ENCODE results near the gene N4BP2L1. TPM values are rescaled to one million over a fixed set of nuclear protein-coding genes. Genes with fewer than 3 reads are reported as not detected.

The N4BP2L1 gene
- total and polyA plus RNA-seq, 12 donors: 2.5 to 14.9 (median 4.0) TPM

DNA sequence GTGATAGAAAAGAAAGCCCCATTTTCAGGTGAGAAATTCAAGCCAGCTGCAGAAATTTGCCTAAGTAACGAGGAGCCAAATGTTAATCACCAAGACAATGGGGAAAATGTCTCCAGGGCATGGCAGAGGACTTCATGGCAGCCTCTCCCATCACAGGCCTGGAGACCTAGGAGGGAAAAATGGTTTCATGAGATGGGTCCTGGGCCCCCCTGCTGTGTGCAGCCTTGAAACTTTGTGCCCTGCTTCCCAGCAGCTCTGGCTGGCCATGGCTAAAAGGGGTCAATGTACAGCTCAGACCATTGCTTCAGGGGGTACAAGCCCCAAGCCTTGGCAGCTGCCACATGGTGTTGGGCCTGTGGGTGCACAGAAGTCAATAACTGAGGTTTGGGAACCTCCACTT is 9.9 kb downstream of the N4BP2L1 start:
- no peaks in the 10 kb centered on the region for H3K4me1 ChIP-seq
- TF ChIP-seq, protein P1, sequence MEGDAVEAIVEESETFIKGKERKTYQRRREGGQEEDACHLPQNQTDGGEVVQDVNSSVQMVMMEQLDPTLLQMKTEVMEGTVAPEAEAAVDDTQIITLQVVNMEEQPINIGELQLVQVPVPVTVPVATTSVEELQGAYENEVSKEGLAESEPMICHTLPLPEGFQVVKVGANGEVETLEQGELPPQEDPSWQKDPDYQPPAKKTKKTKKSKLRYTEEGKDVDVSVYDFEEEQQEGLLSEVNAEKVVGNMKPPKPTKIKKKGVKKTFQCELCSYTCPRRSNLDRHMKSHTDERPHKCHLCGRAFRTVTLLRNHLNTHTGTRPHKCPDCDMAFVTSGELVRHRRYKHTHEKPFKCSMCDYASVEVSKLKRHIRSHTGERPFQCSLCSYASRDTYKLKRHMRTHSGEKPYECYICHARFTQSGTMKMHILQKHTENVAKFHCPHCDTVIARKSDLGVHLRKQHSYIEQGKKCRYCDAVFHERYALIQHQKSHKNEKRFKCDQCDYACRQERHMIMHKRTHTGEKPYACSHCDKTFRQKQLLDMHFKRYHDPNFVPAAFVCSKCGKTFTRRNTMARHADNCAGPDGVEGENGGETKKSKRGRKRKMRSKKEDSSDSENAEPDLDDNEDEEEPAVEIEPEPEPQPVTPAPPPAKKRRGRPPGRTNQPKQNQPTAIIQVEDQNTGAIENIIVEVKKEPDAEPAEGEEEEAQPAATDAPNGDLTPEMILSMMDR (IDR thresholded peaks at IDR 0.05): no peak
- H3K9me3 ChIP-seq: peaks cover 0 to 17% (median 0%) of the 10 kb centered on the region in 11 donors
- no peaks in the 10 kb centered on the region for H3K27me3 ChIP-seq
- H3K36me3 ChIP-seq: peaks cover 0 to 14% (median 0%) of the 10 kb centered on the region in 9 donors
- intact Hi-C loops (cut with DNase I): no loop called here
- DNase-seq (no peak), ATAC-seq (no peak)
- 98 to 100% methylated on average over 1 of the region's 1 CpG for WGBS, 2 donors
- no peak overlapping the region for H3K4me3 ChIP-seq
- no peak overlapping the region for H3K27ac ChIP-seq

DNA sequence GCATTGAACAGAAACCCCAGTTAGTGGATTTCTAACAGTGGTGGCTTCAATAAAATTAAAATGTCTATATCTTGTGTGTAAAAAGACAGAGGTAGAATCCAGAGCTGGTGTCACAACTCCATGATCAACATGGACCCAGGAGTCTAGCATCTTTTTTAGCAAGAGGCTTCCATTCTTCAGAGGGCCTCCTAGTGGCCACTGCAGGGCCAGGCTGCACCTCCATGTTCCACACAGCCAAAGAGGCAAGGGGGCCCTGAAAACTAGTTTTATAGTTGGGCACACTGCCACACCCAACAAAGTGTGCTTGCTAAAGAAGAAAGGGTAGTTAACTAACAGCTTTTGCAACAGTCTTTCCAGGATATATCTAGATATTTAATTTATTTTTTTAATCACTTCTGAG is 12.9 kb downstream of the N4BP2L1 start:
- intact Hi-C loops (cut with DNase I): no loop called here
- Histone ChIP-seq H3K27ac (no peak overlapping the region), H3K9me3 (peaks cover 0 to 13% (median 0%) of the 10 kb centered on the region in 11 donors), H3K4me1 (peaks cover 0 to 6% (median 5%) of the 10 kb centered on the region in 9 donors), H3K36me3 (peaks cover 0 to 8% (median 0%) of the 10 kb centered on the region in 9 donors), H3K27me3 (no peaks in the 10 kb centered on the region), H3K4me3 (no peak overlapping the region)
- DNase-seq (no peak), ATAC-seq (no peak)
- TF ChIP-seq, protein P1 (IDR thresholded peaks at IDR 0.05): peak in 7 of 9 donors; percentile 19 to 51 (median 27)

DNA sequence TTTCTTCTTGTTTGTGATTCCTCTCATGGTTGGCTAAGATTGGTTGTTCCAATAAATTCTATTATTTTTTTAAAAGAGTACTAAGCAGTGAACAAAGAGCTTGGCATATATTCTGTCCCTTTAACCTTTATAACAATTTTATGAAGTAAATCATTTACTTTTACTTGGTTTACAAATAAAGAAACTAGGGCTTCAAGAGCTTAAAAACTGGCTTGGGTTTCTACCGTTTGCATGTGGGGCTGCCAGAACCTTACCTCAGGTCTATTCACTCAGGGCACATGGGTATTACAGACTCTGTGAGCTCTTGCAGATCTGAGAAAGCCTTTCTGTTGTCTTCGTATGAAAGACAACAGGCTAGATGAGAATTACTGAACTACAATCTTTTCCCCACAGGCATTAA is 13.3 kb downstream of the N4BP2L1 start:
- peaks cover 0 to 9% (median 0%) of the 10 kb centered on the region in 11 donors for H3K9me3 ChIP-seq
- TF ChIP-seq, protein P1 (IDR thresholded peaks at IDR 0.05): no peak
- H3K4me1 ChIP-seq: peaks cover 0 to 10% (median 6%) of the 10 kb centered on the region in 9 donors
- intact Hi-C loops (cut with DNase I): no loop called here
- no peak for ATAC-seq
- no peak overlapping the region for H3K27ac ChIP-seq
- 88% methylated on average over 2 of the region's 2 CpGs for WGBS, 2 donors
- H3K27me3 ChIP-seq: no peaks in the 10 kb centered on the region
- no peak overlapping the region for H3K4me3 ChIP-seq
- no peak for DNase-seq
- peaks cover 0 to 4% (median 0%) of the 10 kb centered on the region in 9 donors for H3K36me3 ChIP-seq

DNA sequence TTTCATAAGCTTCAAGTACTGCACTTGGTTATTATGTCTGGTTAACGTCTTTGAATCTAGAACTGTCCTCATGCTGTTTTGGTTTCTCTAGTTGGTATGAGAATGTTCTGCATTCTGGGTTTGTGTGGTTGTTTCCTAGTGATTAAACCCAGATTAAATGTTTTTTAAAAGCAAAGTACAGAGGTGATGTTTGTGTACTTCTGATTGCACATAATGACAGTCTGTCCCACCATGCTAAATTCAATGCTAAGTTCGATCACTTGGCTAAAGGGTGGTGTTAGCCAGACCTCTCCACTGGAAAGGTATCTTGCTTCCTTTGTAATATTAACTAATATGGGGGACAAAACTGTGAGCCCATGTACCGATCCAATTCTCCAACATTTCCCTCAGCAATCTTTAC is 14.6 kb downstream of the N4BP2L1 start:
- Histone ChIP-seq H3K4me1 (peaks cover 0 to 18% (median 13%) of the 10 kb centered on the region in 9 donors), H3K4me3 (no peak overlapping the region), H3K9me3 (no peaks in the 10 kb centered on the region), H3K27me3 (no peaks in the 10 kb centered on the region), H3K36me3 (no peaks in the 10 kb centered on the region), H3K27ac (no peak overlapping the region)
- ATAC-seq (no peak), DNase-seq (no peak)
- 98 to 99% methylated on average over 3 of the region's 3 CpGs for WGBS, 2 donors
- intact Hi-C loops (cut with DNase I): no loop called here
- TF ChIP-seq, protein P1 (IDR thresholded peaks at IDR 0.05): no peak
